Measurements from ENCODE around the gene MNT.

MNT gene

GRCh38 chr17:2363851-2364762, 36.8 kb downstream of the MNT start:
- TF ChIP-seq ZNF274 (IDR thresholded peaks at IDR 0.05; ENCODE audit: low read depth, low read length), result no peak
- no peak overlapping the region for H3K4me3 ChIP-seq (ENCODE audit: low read length)

- no peak overlapping the region for H3K4me3 ChIP-seq (ENCODE audit: low read length)
- TF ChIP-seq ZNF274 (IDR thresholded peaks at IDR 0.05; ENCODE audit: low read depth, low read length), result no peak
Measured at GRCh38 chr17:2363318-2363717, 37.5 kb downstream of the MNT start.

- no peak overlapping the region for H3K4me3 ChIP-seq (ENCODE audit: low read length)
- no peak for TF ChIP-seq ZNF274 (IDR thresholded peaks at IDR 0.05; ENCODE audit: low read depth, low read length)
Measured at GRCh38 chr17:2362881-2363280, 38.0 kb downstream of the MNT start.

- no peak overlapping the region for H3K4me3 ChIP-seq (ENCODE audit: low read length)
- no peak for TF ChIP-seq ZNF274 (IDR thresholded peaks at IDR 0.05; ENCODE audit: low read depth, low read length)
Measured at GRCh38 chr17:2362416-2362815, 38.4 kb downstream of the MNT start.

DNA sequence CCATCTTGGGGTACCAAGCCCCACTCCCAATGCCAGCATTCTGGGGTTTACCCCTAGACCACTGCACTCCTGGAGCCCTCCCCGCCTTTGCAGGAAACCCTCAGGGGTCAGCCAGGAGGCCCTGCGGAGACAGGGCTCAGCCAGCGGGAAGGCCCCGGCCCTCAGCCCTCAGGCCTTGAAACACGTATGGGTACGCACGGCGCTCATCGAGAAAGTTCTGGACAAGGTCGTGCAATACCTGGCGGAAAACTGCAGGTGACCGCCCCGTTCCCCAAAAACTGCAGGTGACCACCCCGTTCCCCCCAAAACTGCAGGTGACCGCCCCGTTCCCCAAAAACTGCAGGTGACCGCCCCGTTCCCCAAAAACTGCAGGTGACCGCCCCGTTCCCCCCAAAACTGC, 38.8 kb downstream of the MNT start:
- no peak for TF ChIP-seq ZNF274 (IDR thresholded peaks at IDR 0.05; ENCODE audit: low read depth, low read length)
- no peak overlapping the region for H3K4me3 ChIP-seq (ENCODE audit: low read length)

GRCh38 chr17:2361010-2361760, 39.7 kb downstream of the MNT start:
- no peak for TF ChIP-seq ZNF274 (IDR thresholded peaks at IDR 0.05; ENCODE audit: low read depth, low read length)
- H3K4me3 ChIP-seq (ENCODE audit: low read length), result no peak overlapping the region

DNA sequence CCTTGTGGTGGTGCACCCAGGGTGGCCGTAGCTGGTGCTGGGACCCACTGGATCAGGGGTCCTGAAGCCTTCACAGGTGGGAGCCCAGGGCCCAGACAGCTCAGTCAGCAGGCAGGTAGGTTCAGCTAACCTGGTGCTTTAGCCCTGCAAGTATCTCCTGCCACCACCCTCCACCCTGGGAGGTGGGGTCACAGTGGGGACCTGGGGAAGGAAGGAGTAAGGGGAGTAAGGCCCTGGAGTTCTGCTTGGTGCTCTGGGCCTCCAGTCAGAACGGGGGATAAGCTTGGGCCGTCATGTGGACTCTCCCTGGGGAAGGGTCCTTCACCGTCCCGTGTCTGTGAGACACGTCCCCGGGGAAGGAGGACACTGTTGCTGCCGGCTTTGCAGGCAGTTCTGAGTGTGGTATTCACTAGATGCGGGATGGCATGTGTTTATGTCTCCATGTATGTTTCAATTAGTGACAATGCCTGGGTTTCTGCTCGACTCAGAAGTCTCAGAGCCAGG, 42.9 kb downstream of the MNT start:
- no peak overlapping the region for H3K4me3 ChIP-seq (ENCODE audit: low read length)

GRCh38 chr17:2357237-2357636, 43.6 kb downstream of the MNT start:
- no peak for TF ChIP-seq ZNF274 (IDR thresholded peaks at IDR 0.05; ENCODE audit: low read depth, low read length)
- H3K4me3 ChIP-seq (ENCODE audit: low read length), result no peak overlapping the region

More for the DNA sequence above, 42.9 kb downstream of the MNT start:
- TF ChIP-seq ZNF274 (IDR thresholded peaks at IDR 0.05; ENCODE audit: low read depth, low read length), result no peak

- no peak for TF ChIP-seq ZNF274 (IDR thresholded peaks at IDR 0.05; ENCODE audit: low read depth, low read length)
- H3K4me3 ChIP-seq (ENCODE audit: low read length), result no peak overlapping the region
Measured at GRCh38 chr17:2354311-2354710, 46.5 kb downstream of the MNT start.

GRCh38 chr17:2351269-2351668, 49.6 kb downstream of the MNT start:
- no peak for TF ChIP-seq ZNF274 (IDR thresholded peaks at IDR 0.05; ENCODE audit: low read depth, low read length)
- no peak overlapping the region for H3K4me3 ChIP-seq (ENCODE audit: low read length)

DNA sequence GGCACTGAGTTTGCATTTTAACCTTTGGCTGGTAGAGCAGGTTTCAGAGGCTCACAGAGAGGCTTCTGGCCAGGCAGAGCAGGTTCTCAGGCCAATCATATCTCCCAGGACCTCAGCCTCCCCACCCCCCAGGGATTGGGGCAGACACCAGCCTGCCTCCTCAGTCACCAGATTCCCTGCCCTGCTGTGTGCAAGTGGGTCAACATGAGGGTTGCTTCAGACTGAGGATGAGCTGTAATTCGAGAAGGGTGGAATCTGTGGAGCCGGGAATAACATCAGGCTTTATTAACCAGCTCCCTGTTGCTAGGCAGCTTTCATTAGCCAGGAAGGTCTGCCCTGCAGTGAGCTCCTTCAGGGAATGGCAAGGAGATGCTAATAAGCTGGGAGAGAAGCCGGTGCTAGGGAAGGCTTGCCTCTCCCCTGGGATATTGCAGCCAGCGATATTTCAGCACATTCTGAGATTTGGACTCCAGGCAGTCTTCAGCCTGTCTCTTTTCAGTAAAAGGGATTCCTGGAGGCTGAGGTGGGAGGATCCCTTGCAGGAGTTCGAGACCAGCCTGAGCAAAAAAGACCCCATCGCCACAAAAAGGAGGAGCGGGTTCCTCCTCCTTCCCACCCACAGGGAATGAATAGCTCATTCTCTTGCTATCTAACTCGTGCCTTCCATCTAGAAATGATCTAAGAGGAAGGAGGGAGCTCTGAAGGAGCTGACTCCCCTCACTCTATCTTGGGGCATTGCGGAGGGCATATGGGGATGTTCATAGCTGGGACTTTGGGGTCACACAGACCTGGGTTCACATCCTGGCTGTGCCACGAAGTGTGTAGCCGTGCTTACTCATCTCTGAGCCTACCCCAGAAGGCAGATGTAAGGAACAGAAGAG, 52.8 kb downstream of the MNT start:
- TF ChIP-seq ZNF274 (IDR thresholded peaks at IDR 0.05; ENCODE audit: low read depth, low read length), result no peak
- no peak overlapping the region for H3K4me3 ChIP-seq (ENCODE audit: low read length)

DNA sequence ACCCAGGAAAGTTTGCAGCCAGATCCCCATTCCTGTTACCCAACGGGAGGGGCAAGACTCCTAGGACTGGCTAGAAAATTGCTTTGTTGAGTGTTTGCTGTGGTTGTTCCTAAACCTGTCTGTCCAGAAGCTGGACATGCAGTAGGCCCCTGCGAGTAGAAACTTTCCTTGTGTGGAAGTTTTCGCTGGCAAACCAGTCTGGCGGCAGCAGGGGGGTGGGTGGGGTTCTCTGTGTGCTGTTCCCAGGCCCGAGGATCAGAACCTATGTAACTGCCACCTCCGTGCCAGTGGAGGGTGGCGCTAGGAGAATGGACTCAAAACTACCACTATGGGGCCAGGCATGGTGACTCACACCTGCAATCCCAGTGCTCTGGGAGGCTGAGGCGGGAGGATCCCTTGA, 54.4 kb downstream of the MNT start:
- no peak for TF ChIP-seq ZNF274 (IDR thresholded peaks at IDR 0.05; ENCODE audit: low read depth, low read length)

DNA sequence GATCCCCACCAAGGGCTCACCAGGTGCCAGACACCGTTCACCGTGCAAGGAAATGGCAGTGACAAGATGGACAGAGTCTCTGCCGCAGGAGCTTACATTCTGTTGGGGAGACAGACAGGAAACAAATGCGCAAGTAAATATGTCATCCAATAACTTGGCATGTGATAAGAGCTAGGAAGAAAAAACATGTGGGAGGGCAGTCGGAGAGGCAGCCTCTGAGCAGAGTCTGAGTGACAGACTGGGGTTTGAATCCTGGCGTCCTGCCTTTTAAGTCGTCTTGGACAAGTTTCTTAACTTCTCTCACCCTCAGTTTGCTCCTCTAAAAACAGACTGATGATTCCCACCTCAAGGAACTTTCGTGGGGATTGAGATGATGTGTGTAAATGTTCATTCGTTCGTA, 56.3 kb downstream of the MNT start:
- no peak overlapping the region for H3K4me3 ChIP-seq (ENCODE audit: low read length)
- no peak for TF ChIP-seq ZNF274 (IDR thresholded peaks at IDR 0.05; ENCODE audit: low read depth, low read length)

More for the DNA sequence above, 54.4 kb downstream of the MNT start:
- H3K4me3 ChIP-seq (ENCODE audit: low read length), result no peak overlapping the region

GRCh38 chr17:2343421-2343820, 57.4 kb downstream of the MNT start:
- no peak for TF ChIP-seq ZNF274 (IDR thresholded peaks at IDR 0.05; ENCODE audit: low read depth, low read length)
- H3K4me3 ChIP-seq (ENCODE audit: low read length), result no peak overlapping the region
